Sigmoid colon (tissue), 7 donors: Measurements from ENCODE around the gene GMEB2. TPM values are rescaled to one million over a fixed set of nuclear protein-coding genes. Genes with fewer than 3 reads are reported as not detected.

Experiments used
- DNase-seq: peaks from one replicate; pipeline ENCODE4 v3.0.0-alpha.2; 2019
- H3K27ac ChIP-seq, 4 donors: fragments of 200-600 bp; sonication (generic); one replicate each; pipeline ENCODE4 v1.5.1; 2016 to 2019; ENCODE audit warnings: mild to moderate bottlenecking in 1 of 4
- H3K27me3 ChIP-seq, 3 donors: fragments of 200-600 bp; sonication (generic); one replicate each; pipeline ENCODE4 v1.5.1; 2019; ENCODE audit warnings: mild to moderate bottlenecking in 1 of 3
- H3K36me3 ChIP-seq, 4 donors: fragments of 200-600 bp; sonication (generic); one replicate each; pipeline ENCODE4 v1.5.1; 2016 to 2019
- H3K4me1 ChIP-seq, 4 donors: fragments of 200-600 bp; sonication (generic); one replicate each; pipeline ENCODE4 v1.5.1; 2017 to 2019
- H3K4me3 ChIP-seq, 4 donors: fragments of 200-600 bp; sonication (generic); one replicate each; pipeline ENCODE4 v1.5.1; 2017 to 2019; ENCODE audit warnings: mild to moderate bottlenecking in 2 of 4, moderate library complexity in 1 of 4
- H3K9me3 ChIP-seq, 4 donors: fragments of 200-600 bp in 3 of 4; sonication (generic) in 3 of 4; one replicate each; pipeline versions ENCODE4 v1.5.1 to v1.6.1; 2013 to 2019
- EP300 ChIP-seq, 4 donors: sonication (generic); formaldehyde crosslinking; IDR thresholded peaks; one replicate each; pipeline ENCODE4 v1.6.1; 2017; ENCODE audit warnings: antibody characterized with exemption in 4 of 4
- POLR2A ChIP-seq, 2 donors: fragments of 450-650 bp; IDR thresholded peaks; one replicate each; pipeline ENCODE4 v1.6.1; 2016; ENCODE audit warnings: antibody characterized with exemption in 2 of 2, mild to moderate bottlenecking in 2 of 2, moderate library complexity in 2 of 2
- POLR2AphosphoS5 ChIP-seq, 4 donors: sonication (generic); formaldehyde crosslinking; IDR thresholded peaks; one replicate each; pipeline ENCODE4 v1.6.1; 2017; ENCODE audit warnings: antibody characterized with exemption in 4 of 4
- WGBS, 2 donors: extraction: QIAGEN DNeasy Blood & Tissue Kit; methylation state at CpG; one replicate each; pipeline ENCODE4 v1.1.7; 2013; 5-methylcytosine and 5-hydroxymethylcytosine counted together
- intact Hi-C: fragments of 100-400 bp; cut with DNase I; formaldehyde crosslinking; loops from one replicate; pipeline ENCODE4 v1.15.1; 2023
- polyA plus RNA-seq, 3 donors: library from polyadenylated mRNA; stranded (reverse); fragments of 200-250 nt; gene quantifications; one replicate each; pipeline ENCODE4 v1.2.3, GENCODE V29; 2013
- total RNA-seq, 4 donors: library from RNA; depleted of rRNA; stranded (reverse); fragments of >200 nt; gene quantifications; one replicate each; pipeline ENCODE4 v1.1.0, GENCODE V29; 2016
- TF ChIP-seq, protein P1 (sequence below), 4 experiments: fragments of 450-650 bp in 3 of 4; fragments of 200-600 bp in 1 of 4; IDR thresholded peaks; one replicate each; pipeline ENCODE4 v1.5.1; 2016 to 2019; ENCODE audit warnings: antibody characterized with exemption in 4 of 4, mild to moderate bottlenecking in 3 of 4, moderate library complexity in 2 of 4
- donor health status: healthy with polysubstance abuse.
- donor health status: Bipolar disorder and iron deficiency.
- donor health status: healthy.

GMEB2 gene
- total and polyA plus RNA-seq, 7 donors = 6.0 to 15.1 (median 7.9) TPM

DNA sequence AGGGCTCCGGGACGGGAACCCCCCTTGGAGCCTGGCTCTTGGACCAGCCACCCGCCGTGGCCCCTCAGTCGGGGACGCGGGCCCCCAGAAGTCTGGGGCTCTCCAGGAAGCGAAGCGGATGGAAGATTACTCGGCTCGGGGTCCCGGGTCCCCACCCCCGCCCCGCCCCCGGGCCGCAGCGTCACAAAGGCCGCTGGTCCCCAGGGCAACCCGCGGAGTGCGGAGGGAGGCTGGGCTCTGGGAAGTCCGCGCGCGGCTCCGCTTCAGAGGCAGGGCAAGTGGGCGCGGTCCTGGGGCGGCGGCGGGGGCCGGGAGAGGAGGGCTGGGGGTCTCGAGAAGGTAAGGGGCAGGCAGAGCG is 73.0 kb downstream of the GMEB2 start, which contains the start of gene FNDC11:
Gene FNDC11, plus strand, starts transcription at position 227 of the 358 bp plus-strand sequence. CDS start 1,505 bp downstream, outside the sequence.
- peak within 1 kb of the TSS in 1 of 4 donors; percentile 34 for H3K27ac ChIP-seq
- H3K27me3 ChIP-seq = peaks cover 10 to 53% (median 39%) of the 10 kb centered on the region in 3 donors
- peaks cover 0 to 9% (median 4%) of the 10 kb centered on the region in 4 donors for H3K36me3 ChIP-seq
- intact Hi-C loops = no loop called here
- H3K4me3 ChIP-seq = peak within 1 kb of the TSS; percentile 31 to 55 (median 46)
- H3K4me1 ChIP-seq = peaks cover 0 to 14% (median 11%) of the 10 kb centered on the region in 4 donors
- no peaks in the 10 kb centered on the region for H3K9me3 ChIP-seq
- TF ChIP-seq POLR2A (IDR thresholded peaks at IDR 0.05) = no peak
- TF ChIP-seq, protein P1, sequence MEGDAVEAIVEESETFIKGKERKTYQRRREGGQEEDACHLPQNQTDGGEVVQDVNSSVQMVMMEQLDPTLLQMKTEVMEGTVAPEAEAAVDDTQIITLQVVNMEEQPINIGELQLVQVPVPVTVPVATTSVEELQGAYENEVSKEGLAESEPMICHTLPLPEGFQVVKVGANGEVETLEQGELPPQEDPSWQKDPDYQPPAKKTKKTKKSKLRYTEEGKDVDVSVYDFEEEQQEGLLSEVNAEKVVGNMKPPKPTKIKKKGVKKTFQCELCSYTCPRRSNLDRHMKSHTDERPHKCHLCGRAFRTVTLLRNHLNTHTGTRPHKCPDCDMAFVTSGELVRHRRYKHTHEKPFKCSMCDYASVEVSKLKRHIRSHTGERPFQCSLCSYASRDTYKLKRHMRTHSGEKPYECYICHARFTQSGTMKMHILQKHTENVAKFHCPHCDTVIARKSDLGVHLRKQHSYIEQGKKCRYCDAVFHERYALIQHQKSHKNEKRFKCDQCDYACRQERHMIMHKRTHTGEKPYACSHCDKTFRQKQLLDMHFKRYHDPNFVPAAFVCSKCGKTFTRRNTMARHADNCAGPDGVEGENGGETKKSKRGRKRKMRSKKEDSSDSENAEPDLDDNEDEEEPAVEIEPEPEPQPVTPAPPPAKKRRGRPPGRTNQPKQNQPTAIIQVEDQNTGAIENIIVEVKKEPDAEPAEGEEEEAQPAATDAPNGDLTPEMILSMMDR (IDR thresholded peaks at IDR 0.05) = no peak
- no peak for TF ChIP-seq POLR2AphosphoS5 (IDR thresholded peaks at IDR 0.05)
- no peak for TF ChIP-seq EP300 (IDR thresholded peaks at IDR 0.05)
- whole genome bisulfite sequencing, 2 donors = 1 to 2% methylated on average over 34 of the region's 34 CpGs
- DNase-seq = no peak

DNA sequence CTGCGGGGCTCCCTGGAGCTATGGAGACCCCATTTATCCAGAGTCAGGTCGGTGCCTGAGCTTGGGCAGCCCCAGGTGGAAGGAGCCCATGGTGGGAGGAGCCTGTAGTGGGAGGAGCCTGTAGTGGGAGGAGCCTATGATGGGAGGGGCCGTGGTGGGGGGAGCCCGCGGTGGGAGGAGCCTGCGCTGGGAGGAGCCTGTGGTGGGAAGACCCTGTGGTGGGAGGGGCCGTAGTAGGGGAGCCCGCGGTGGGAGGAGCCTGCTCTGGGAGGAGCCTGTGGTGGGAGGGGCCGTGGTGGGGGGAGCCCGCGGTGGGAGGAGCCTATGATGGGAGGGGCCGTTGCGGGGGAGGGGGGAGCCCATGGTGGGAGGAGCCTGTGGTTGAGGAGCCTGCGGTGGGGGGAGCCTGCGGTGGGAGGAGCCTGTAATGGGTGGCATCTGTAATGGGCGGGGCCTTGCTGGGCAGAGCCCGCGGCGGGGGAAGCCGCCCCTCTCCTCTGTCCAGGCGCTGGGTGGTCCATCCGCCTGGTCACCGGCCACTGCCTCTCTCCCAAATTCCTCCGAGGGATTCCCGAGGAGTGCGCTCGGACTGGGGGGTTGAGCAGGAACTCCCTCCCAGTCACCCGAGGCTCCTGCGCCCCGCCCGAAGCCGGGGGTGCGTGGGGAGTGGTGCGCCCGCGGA is 73.5 kb downstream of the GMEB2 start:
- peak overlapping the region; percentile 31 to 55 (median 46) for H3K4me3 ChIP-seq
- peaks cover 0 to 14% (median 11%) of the 10 kb centered on the region in 4 donors for H3K4me1 ChIP-seq
- peaks cover 0 to 4% (median under 1%) of the 10 kb centered on the region in 4 donors for H3K36me3 ChIP-seq
- DNase-seq = peak; percentile 91
- TF ChIP-seq POLR2A (IDR thresholded peaks at IDR 0.05) (no peak), EP300 (IDR thresholded peaks at IDR 0.05) (no peak), POLR2AphosphoS5 (IDR thresholded peaks at IDR 0.05) (no peak)
- TF ChIP-seq, protein P1 (IDR thresholded peaks at IDR 0.05) = no peak
- intact Hi-C loops = no loop called here
- H3K27ac ChIP-seq = peak overlapping the region in 1 of 4 donors; percentile 34
- WGBS, 2 donors = 2 to 3% methylated on average over 37 of the region's 37 CpGs
- H3K27me3 ChIP-seq = peaks cover 10 to 57% (median 45%) of the 10 kb centered on the region in 3 donors
- H3K9me3 ChIP-seq = no peaks in the 10 kb centered on the region

DNA sequence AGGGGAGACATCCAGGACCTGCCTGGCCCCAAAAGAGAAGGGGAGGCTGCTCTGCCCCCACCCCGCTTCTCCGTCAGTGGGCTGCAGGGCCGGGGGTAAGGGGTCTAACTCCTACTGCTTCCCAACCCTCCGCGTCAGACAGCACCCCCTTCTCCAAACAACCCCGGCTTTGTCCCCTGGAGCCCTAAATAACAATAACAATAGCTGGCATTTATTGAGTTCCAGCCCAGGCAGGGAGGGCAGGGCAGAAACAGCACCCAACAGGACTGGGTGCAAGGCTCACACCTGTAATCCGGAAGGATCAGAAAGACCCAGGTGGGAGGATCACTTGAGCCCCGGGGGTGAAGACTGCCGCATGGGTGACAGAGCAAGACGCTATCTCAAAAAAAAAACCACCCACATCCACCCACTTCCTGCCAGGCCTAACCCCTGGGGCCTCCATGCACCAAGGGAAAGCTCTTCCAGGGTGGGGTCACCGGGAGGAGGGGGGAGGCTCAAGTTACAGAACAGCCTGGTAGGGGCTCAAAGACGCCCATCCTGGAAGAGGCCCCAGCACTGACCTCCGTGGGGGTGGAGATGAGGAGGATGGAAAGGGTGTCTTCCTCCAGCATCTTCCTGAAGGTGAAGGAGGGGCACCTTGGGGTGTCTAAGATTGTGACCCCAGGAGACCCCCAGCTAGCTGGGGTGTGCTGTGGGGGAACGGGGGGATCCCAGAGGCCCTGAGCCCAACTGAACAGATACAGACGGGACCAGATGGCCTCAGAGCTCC is 74.2 kb downstream of the GMEB2 start:
- DNase-seq = no peak
- peaks cover 10 to 64% (median 52%) of the 10 kb centered on the region in 3 donors for H3K27me3 ChIP-seq
- 31 to 38% methylated on average over 15 of the region's 15 CpGs for whole genome bisulfite sequencing, 2 donors
- H3K4me1 ChIP-seq = peaks cover 0 to 14% (median 11%) of the 10 kb centered on the region in 4 donors
- H3K36me3 ChIP-seq = no peaks in the 10 kb centered on the region
- TF ChIP-seq POLR2A (IDR thresholded peaks at IDR 0.05) = no peak
- no peak for TF ChIP-seq EP300 (IDR thresholded peaks at IDR 0.05)
- TF ChIP-seq, protein P1 (IDR thresholded peaks at IDR 0.05) = no peak
- TF ChIP-seq POLR2AphosphoS5 (IDR thresholded peaks at IDR 0.05) = no peak
- intact Hi-C loops = no loop called here
- no peaks in the 10 kb centered on the region for H3K9me3 ChIP-seq
- no peak overlapping the region for H3K4me3 ChIP-seq
- H3K27ac ChIP-seq = no peak overlapping the region

DNA sequence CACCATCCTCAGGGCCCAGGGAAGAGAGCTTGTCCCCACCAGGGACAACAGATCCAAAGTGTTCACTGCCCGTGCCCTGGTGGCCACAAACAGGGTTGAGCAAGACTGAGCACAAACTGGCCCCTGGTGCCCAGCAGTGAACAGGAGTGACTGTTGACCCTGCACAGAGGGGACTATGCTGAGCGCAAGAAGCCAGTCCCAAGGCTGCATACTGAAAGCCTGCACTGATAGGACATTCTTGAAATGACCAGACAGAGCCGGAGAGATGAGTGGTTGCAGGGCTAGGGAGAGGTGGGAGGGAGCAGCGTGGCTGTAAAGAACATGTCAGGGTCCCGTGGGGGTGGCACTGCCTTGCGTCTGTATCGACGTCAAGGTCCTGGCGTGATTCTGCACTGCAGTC is 75.8 kb downstream of the GMEB2 start:
- Histone ChIP-seq H3K4me1 (peaks cover 0 to 14% (median 11%) of the 10 kb centered on the region in 4 donors), H3K27me3 (peaks cover 10 to 80% (median 67%) of the 10 kb centered on the region in 3 donors), H3K36me3 (no peaks in the 10 kb centered on the region), H3K27ac (no peak overlapping the region), H3K9me3 (no peaks in the 10 kb centered on the region), H3K4me3 (no peak overlapping the region)
- DNase-seq = no peak
- no peak for TF ChIP-seq POLR2A (IDR thresholded peaks at IDR 0.05)
- no peak for TF ChIP-seq EP300 (IDR thresholded peaks at IDR 0.05)
- TF ChIP-seq, protein P1 (IDR thresholded peaks at IDR 0.05) = no peak
- TF ChIP-seq POLR2AphosphoS5 (IDR thresholded peaks at IDR 0.05) = no peak
- 65 to 69% methylated on average over 9 of the region's 9 CpGs for WGBS, 2 donors
- intact Hi-C loops = no loop called here
